B cell (primary cell): Measurements from ENCODE around the gene BPIFA3. TPM values are rescaled to one million over a fixed set of nuclear protein-coding genes. Genes with fewer than 3 reads are reported as not detected.

Experiments
- ATAC-seq: fragments of 200-7000 bp; cut with Tn5 transposase; one replicate; pipeline ENCODE4 v1.10.0; 2021; ENCODE audit warnings: low read depth, mild to moderate bottlenecking, moderate number of reproducible peaks, moderate library complexity
- CTCF ChIA-PET: fragments of 350-600 bp; sonication (Branson Sonifier 250); formaldehyde crosslinking; loops from one replicate; lab custom pipeline; 2021; ENCODE audit warnings: antibody characterized with exemption, inconsistent platforms; lab: Charles Lee
- POLR2A ChIA-PET: fragments of 350-600 bp; sonication (Branson Sonifier 250); formaldehyde crosslinking; loops from one replicate; lab custom pipeline; 2021; ENCODE audit warnings: antibody characterized with exemption; lab: Charles Lee
- DNase-seq: peaks from one replicate; pipeline ENCODE4 v3.0.0; 2013
- H2AFZ ChIP-seq: 2 replicates; pipeline ENCODE4 v1.6.1; 2012; ENCODE audit warnings: mild to moderate bottlenecking, low read depth, low read length; ENCODE audit not compliant: insufficient read depth, poor library complexity, severe bottlenecking
- H3K27ac ChIP-seq, 2 donors: 1 replicate in 1 of 2; 2 replicates in 1 of 2; pipeline ENCODE4 v1.5.1; 2012 to 2013; ENCODE audit warnings: low read length in 2 of 2, mild to moderate bottlenecking in 2 of 2, moderate library complexity in 1 of 2
- H3K27me3 ChIP-seq, 4 experiments: fragments of 200-600 bp in 1 of 4; sonication (generic) in 1 of 4; replicated peaks in 1 of 4; 1 replicate in 2 of 4; 2 replicates in 2 of 4; pipeline versions ENCODE4 v1.6.1 to v1.7.0; 2013 to 2016; ENCODE audit warnings: low read length in 3 of 4, mild to moderate bottlenecking in 2 of 4, mixed read lengths in 1 of 4, moderate library complexity in 1 of 4; ENCODE audit not compliant: insufficient read depth in 4 of 4, control insufficient read depth in 3 of 4; ENCODE audit errors: control extremely low read depth in 1 of 4
- H3K36me3 ChIP-seq, 2 experiments: replicated peaks in 1 of 2; 1 replicate in 1 of 2; 2 replicates in 1 of 2; pipeline versions ENCODE4 v1.6.1 to v1.7.1; 2013; ENCODE audit warnings: low read length in 1 of 2; ENCODE audit not compliant: insufficient read depth in 2 of 2, control insufficient read depth in 1 of 2; ENCODE audit errors: control extremely low read depth in 1 of 2, extremely low read depth in 1 of 2
- H3K4me1 ChIP-seq, 2 donors: fragments of 200-600 bp in 1 of 2; sonication (generic) in 1 of 2; 1 replicate in 1 of 2; 2 replicates in 1 of 2; pipeline versions ENCODE4 v1.5.1 to v1.6.1; 2013 to 2017; ENCODE audit warnings: low read length in 2 of 2; ENCODE audit not compliant: control insufficient read depth in 2 of 2, insufficient read depth in 2 of 2
- H3K4me2 ChIP-seq: replicated peaks from 2 replicates; pipeline ENCODE3; 2012; ENCODE audit warnings: mild to moderate bottlenecking, low read depth, low read length; ENCODE audit not compliant: poor library complexity, severe bottlenecking
- H3K4me3 ChIP-seq, 5 experiments: fragments of 200-600 bp in 1 of 5; sonication (generic) in 1 of 5; 1 replicate in 3 of 5; 2 replicates in 2 of 5; pipeline versions ENCODE4 v1.5.1 to v1.7.0; 2011 to 2016; ENCODE audit warnings: low read length in 4 of 5, mild to moderate bottlenecking in 4 of 5, low read depth in 2 of 5, control low read depth in 1 of 5, moderate library complexity in 1 of 5; ENCODE audit not compliant: insufficient read depth in 1 of 5; ENCODE audit errors: control extremely low read depth in 1 of 5, extremely low read depth in 1 of 5
- H3K79me2 ChIP-seq: fragments of 200-600 bp; sonication (generic); one replicate; pipeline ENCODE4 v1.6.0; 2016; ENCODE audit warnings: low read length; ENCODE audit not compliant: control insufficient read depth, insufficient read depth
- H3K9ac ChIP-seq: fragments of 200-600 bp; sonication (generic); 2 replicates; pipeline ENCODE4 v1.6.1; 2017; ENCODE audit warnings: mild to moderate bottlenecking, low read length, moderate library complexity
- H3K9me3 ChIP-seq, 3 donors: one replicate each; pipeline versions ENCODE4 v1.6.1 to v1.7.1; 2013; ENCODE audit warnings: low read length in 2 of 3; ENCODE audit not compliant: control insufficient read depth in 2 of 3, insufficient read depth in 1 of 3; ENCODE audit errors: control extremely low read depth in 1 of 3
- H4K20me1 ChIP-seq: 2 replicates; pipeline ENCODE4 v1.6.0; 2012; ENCODE audit warnings: mild to moderate bottlenecking, low read length; ENCODE audit not compliant: insufficient read depth, control insufficient read depth, poor library complexity, severe bottlenecking
- H3K27ac Mint-ChIP-seq: one replicate; pipeline ENCODE4 v1.8.0; 2021; ENCODE audit warnings: mixed read lengths
- H3K27me3 Mint-ChIP-seq: one replicate; pipeline ENCODE4 v1.8.0; 2021; ENCODE audit warnings: mixed read lengths
- H3K4me1 Mint-ChIP-seq: one replicate; pipeline ENCODE4 v1.8.0; 2021; ENCODE audit warnings: mixed read lengths
- H3K4me3 Mint-ChIP-seq: one replicate; pipeline ENCODE4 v1.8.0; 2021; ENCODE audit warnings: mixed read lengths
- H3K9me3 Mint-ChIP-seq: one replicate; pipeline ENCODE4 v1.8.0; 2022; ENCODE audit warnings: mixed read lengths; ENCODE audit not compliant: insufficient read depth
- EZH2 ChIP-seq: IDR thresholded peaks from 2 replicates; pipeline ENCODE4 v1.6.1; 2012; ENCODE audit warnings: borderline replicate concordance, low read depth, mild to moderate bottlenecking, moderate library complexity, low read length; ENCODE audit not compliant: insufficient read depth, poor library complexity, severe bottlenecking
- WGBS: methylation state at CpG from one replicate; pipeline ENCODE4 v1.1.5; 2013; ENCODE audit warnings: missing lambda C conversion rate; ENCODE audit not compliant: insufficient coverage; 5-methylcytosine and 5-hydroxymethylcytosine counted together
- intact Hi-C: fragments of 100-400 bp; cut with micrococcal nuclease; formaldehyde crosslinking; loops from one replicate; pipeline ENCODE4 v1.10.0; 2022
- polyA plus RNA-seq: library from polyadenylated mRNA; depleted of rRNA; stranded (reverse); fragments of >200 nt; gene quantifications from 2 replicates; pipeline ENCODE4 v1.2.3, GENCODE V29; 2012
- total RNA-seq, 2 donors: library from RNA; stranded (reverse); fragments of 120-200 nt in 1 of 2; gene quantifications; 1 replicate in 1 of 2; 2 replicates in 1 of 2; pipeline versions ENCODE4 v1.2.3 to v1.2.4, GENCODE V29; 2013 to 2022
- TF ChIP-seq, protein P1 (sequence below): fragments of 200-600 bp; IDR thresholded peaks from one replicate; pipeline ENCODE4 v1.8.0; 2022; ENCODE audit warnings: antibody characterized with exemption, mild to moderate bottlenecking

The BPIFA3 gene
- total and polyA plus RNA-seq, 2 donors (not counting 1 experiment from before 2014, with no cell fraction given) = not detected

DNA sequence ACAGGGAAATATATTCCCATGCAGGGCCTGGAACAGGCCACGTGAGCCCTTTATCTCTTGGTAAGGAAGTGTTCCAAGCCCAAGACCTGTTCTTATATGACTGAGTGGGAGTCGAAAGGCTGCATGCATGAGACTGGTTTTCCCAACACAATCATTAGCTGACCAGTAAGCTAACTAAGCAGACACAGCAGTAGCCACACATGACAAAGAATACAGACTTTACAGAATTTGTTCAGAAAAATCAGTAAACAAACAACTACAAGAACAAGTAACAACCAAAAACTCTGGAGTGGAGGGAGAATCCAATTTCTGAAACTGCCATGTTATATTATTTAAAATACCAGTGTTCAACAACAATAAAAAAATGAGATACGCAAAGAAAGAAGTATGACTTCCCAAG lies 35.3 kb downstream of the BPIFA3 start:
- H3K4me3 Mint-ChIP-seq = no peak overlapping the region
- no peaks in the 10 kb centered on the region for H3K9me3 Mint-ChIP-seq
- Histone ChIP-seq H3K27me3 (peaks cover 0 to 3% (median 1%) of the 10 kb centered on the region in 4 experiments), H3K9me3 (no peaks in the 10 kb centered on the region), H2AFZ (no peak overlapping the region), H3K4me1 (no peaks in the 10 kb centered on the region), H3K4me2 (no peak overlapping the region), H3K9ac (no peak overlapping the region), H3K79me2 (no peaks in the 10 kb centered on the region), H3K4me3 (no peak overlapping the region), H4K20me1 (no peaks in the 10 kb centered on the region), H3K27ac (no peak overlapping the region), H3K36me3 (no peaks in the 10 kb centered on the region)
- H3K27me3 Mint-ChIP-seq = peaks cover 28% of the 10 kb centered on the region
- no CpG with 5 or more reads among the region's 3 CpGs for WGBS
- DNase-seq = no peak
- H3K27ac Mint-ChIP-seq = no peak overlapping the region
- intact Hi-C loops = no loop called here
- ATAC-seq = no peak
- TF ChIP-seq, protein P1, sequence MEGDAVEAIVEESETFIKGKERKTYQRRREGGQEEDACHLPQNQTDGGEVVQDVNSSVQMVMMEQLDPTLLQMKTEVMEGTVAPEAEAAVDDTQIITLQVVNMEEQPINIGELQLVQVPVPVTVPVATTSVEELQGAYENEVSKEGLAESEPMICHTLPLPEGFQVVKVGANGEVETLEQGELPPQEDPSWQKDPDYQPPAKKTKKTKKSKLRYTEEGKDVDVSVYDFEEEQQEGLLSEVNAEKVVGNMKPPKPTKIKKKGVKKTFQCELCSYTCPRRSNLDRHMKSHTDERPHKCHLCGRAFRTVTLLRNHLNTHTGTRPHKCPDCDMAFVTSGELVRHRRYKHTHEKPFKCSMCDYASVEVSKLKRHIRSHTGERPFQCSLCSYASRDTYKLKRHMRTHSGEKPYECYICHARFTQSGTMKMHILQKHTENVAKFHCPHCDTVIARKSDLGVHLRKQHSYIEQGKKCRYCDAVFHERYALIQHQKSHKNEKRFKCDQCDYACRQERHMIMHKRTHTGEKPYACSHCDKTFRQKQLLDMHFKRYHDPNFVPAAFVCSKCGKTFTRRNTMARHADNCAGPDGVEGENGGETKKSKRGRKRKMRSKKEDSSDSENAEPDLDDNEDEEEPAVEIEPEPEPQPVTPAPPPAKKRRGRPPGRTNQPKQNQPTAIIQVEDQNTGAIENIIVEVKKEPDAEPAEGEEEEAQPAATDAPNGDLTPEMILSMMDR = no peak
- no peak for TF ChIP-seq EZH2
- no peaks in the 10 kb centered on the region for H3K4me1 Mint-ChIP-seq
- ChIA-PET POLR2A (no interaction called here), CTCF (no interaction called here)

DNA sequence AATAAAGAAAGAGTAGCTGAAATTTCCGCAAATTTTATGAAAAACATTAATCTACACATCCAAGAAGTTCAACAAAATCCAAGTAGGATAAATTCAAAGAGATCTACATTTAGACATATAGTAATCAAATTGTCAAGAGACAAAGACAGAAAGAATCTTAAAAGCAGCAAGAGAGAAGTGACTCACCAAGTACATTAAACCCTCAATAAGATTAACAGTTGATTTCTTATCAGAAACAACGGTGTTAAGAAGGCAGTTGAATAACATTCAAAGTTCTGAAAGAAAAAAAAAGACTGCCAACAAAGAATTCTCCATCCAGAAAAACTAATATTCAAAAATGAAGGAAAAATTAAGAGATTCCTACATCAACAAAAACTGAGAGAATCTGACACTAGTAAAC lies 37.9 kb downstream of the BPIFA3 start:
- intact Hi-C loops = no loop called here
- Mint-ChIP-seq H3K27me3 (peaks cover 34% of the 10 kb centered on the region), H3K9me3 (no peaks in the 10 kb centered on the region), H3K4me1 (no peaks in the 10 kb centered on the region), H3K4me3 (no peak overlapping the region), H3K27ac (no peak overlapping the region)
- CTCF ChIA-PET = no interaction called here
- Histone ChIP-seq H3K9ac (no peak overlapping the region), H3K4me3 (no peak overlapping the region), H3K4me1 (no peaks in the 10 kb centered on the region), H3K4me2 (no peak overlapping the region), H3K27ac (no peak overlapping the region), H3K79me2 (no peaks in the 10 kb centered on the region), H3K9me3 (no peaks in the 10 kb centered on the region), H3K36me3 (no peaks in the 10 kb centered on the region), H2AFZ (no peak overlapping the region), H3K27me3 (peaks cover 0 to 3% (median 1%) of the 10 kb centered on the region in 4 experiments), H4K20me1 (no peaks in the 10 kb centered on the region)
- DNase-seq (no peak), ATAC-seq (no peak)
- no CpG with 5 or more reads among the region's 2 CpGs for WGBS
- POLR2A ChIA-PET = no interaction called here
- TF ChIP-seq, protein P1 = no peak
- TF ChIP-seq EZH2 = no peak
